Osteocyte (in vitro differentiated cells): ENCODE results near the gene TDRKH. TPM values are rescaled to one million over a fixed set of nuclear protein-coding genes. Genes with fewer than 3 reads are reported as not detected.
"Not testable (repeated sequence)": the region's sequence is repeated elsewhere in the genome, so short reads cannot be mapped to it uniquely, and the experiment has no call there.

Experiments used
- DNase-seq: peaks from one replicate; pipeline ENCODE4 v3.0.0; 2021; ENCODE audit warnings: mixed read lengths; ENCODE audit not compliant: unreplicated experiment; ENCODE audit errors: extremely low spot score
- H3K27ac Mint-ChIP-seq: one replicate; pipeline ENCODE4 v1.8.0; 2021; ENCODE audit warnings: mild to moderate bottlenecking, mixed read lengths; ENCODE audit not compliant: unreplicated experiment
- H3K27me3 Mint-ChIP-seq: one replicate; pipeline ENCODE4 v1.8.0; 2021; ENCODE audit warnings: mixed read lengths; ENCODE audit not compliant: unreplicated experiment
- H3K36me3 Mint-ChIP-seq: one replicate; pipeline ENCODE4 v1.8.0; 2021; ENCODE audit warnings: mixed read lengths; ENCODE audit not compliant: unreplicated experiment
- H3K4me1 Mint-ChIP-seq: one replicate; pipeline ENCODE4 v1.8.0; 2021; ENCODE audit warnings: mixed read lengths; ENCODE audit not compliant: unreplicated experiment
- H3K4me3 Mint-ChIP-seq: one replicate; pipeline ENCODE4 v1.8.0; 2021; ENCODE audit warnings: mild to moderate bottlenecking, moderate library complexity, mixed read lengths; ENCODE audit not compliant: unreplicated experiment
- H3K9me3 Mint-ChIP-seq: one replicate; pipeline ENCODE4 v1.8.0; 2021; ENCODE audit warnings: mixed read lengths; ENCODE audit not compliant: unreplicated experiment
- CTCF ChIP-seq: fragments of 200-600 bp; sonication (generic); IDR thresholded peaks from 2 replicates; pipeline ENCODE4 v1.5.0; 2021; ENCODE audit warnings: antibody characterized with exemption, mild to moderate bottlenecking, moderate library complexity
- total RNA-seq: library from RNA; stranded (reverse); gene quantifications from 2 replicates; pipeline ENCODE4 v1.2.1, GENCODE V29; 2021

TDRKH gene
- total RNA-seq, 1 donor from 2014 or later = 3.6 TPM

- Mint-ChIP-seq H3K27me3 (no peaks in the 10 kb centered on the region), H3K4me1 (no peaks in the 10 kb centered on the region), H3K9me3 (no peaks in the 10 kb centered on the region), H3K4me3 (no peak overlapping the region), H3K36me3 (no peaks in the 10 kb centered on the region), H3K27ac (no peak overlapping the region)
- no peak for TF ChIP-seq CTCF
- no peak for DNase-seq
Observed at GRCh38 chr1:151773702-151774101, 16.6 kb downstream of the TDRKH start.

- not testable (repeated sequence) for H3K9me3 Mint-ChIP-seq, H3K4me3 Mint-ChIP-seq, H3K27ac Mint-ChIP-seq, H3K4me1 Mint-ChIP-seq, H3K36me3 Mint-ChIP-seq, H3K27me3 Mint-ChIP-seq
- DNase-seq = peak; percentile 81
Observed at GRCh38 chr1:151769270-151769669, 21.0 kb downstream of the TDRKH start.

- H3K27ac Mint-ChIP-seq, DNase-seq, H3K36me3 Mint-ChIP-seq, H3K27me3 Mint-ChIP-seq, H3K4me3 Mint-ChIP-seq, H3K9me3 Mint-ChIP-seq: not testable (repeated sequence)
- H3K4me1 Mint-ChIP-seq = peaks cover 10% of the 10 kb centered on the region
Observed at GRCh38 chr1:151768351-151769066, 21.8 kb downstream of the TDRKH start.

- Mint-ChIP-seq H3K36me3 (peaks cover 16% of the 10 kb centered on the region), H3K4me3 (peak overlapping the region; percentile 85), H3K27ac (peak overlapping the region; percentile 94), H3K4me1 (peaks cover 17% of the 10 kb centered on the region), H3K9me3 (no peaks in the 10 kb centered on the region), H3K27me3 (no peaks in the 10 kb centered on the region)
- TF ChIP-seq CTCF = no peak
- DNase-seq = no peak
Observed at GRCh38 chr1:151763990-151764389, 26.3 kb downstream of the TDRKH start.

GRCh38 chr1:151762941-151763921 lies 27.1 kb downstream of the TDRKH start, which contains the start of gene MRPL9:
Gene MRPL9, minus strand, starts transcription at chr1:151763496. Its CDS starts 17 bp downstream, at chr1:151763479.
- Mint-ChIP-seq H3K27me3 (no peaks in the 10 kb centered on the region), H3K27ac (peak within 1 kb of the TSS; percentile 94), H3K36me3 (peaks cover 17% of the 10 kb centered on the region), H3K4me3 (peak within 1 kb of the TSS; percentile 85), H3K9me3 (no peaks in the 10 kb centered on the region), H3K4me1 (peaks cover 17% of the 10 kb centered on the region)
- no peak for TF ChIP-seq CTCF
- DNase-seq = peak; percentile 94
